ENCODE results near the gene RARRES2. TPM values are rescaled to one million over a fixed set of nuclear protein-coding genes. Genes with fewer than 3 reads are reported as not detected.
"Not testable (repeated sequence)": the region's sequence is repeated elsewhere in the genome, so short reads cannot be mapped to it uniquely, and the experiment has no call there.

RARRES2 gene
- polyA plus RNA-seq, 3 donors: 40.9 to 55.6 (median 54.0) TPM

DNA sequence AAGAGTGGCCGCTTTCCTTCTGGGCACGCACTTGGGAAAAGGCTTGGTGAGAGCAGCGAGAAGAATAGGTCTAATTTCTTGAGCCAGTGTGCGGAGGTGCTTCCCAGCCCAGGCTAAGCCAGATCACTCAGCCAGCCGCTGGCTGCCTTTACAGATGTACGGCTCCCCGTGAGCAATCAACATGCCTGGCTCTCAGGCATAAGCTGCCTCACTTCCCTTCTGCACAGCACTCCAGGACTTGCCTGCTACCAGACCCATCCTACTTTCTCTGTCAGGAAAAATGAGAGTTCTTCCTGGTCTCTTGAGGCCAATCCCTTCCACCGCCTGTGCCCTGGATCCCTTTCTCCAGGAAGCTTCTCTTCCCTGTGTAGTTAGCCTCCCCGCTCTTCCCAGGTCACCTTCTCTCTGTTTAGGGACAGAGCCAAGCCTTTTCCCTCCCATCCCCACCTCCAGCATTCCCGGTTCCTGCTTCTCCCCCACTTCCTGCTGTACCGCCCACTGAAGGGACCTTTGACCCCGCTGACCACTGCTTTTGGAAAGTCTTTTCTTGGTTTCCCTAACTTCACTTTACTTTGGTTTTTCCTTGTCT is 17.0 kb downstream of the RARRES2 start:
- no peak for DNase-seq

GRCh38 chr7:150323682-150324372 is 17.6 kb downstream of the RARRES2 start:
- no peak for DNase-seq

DNA sequence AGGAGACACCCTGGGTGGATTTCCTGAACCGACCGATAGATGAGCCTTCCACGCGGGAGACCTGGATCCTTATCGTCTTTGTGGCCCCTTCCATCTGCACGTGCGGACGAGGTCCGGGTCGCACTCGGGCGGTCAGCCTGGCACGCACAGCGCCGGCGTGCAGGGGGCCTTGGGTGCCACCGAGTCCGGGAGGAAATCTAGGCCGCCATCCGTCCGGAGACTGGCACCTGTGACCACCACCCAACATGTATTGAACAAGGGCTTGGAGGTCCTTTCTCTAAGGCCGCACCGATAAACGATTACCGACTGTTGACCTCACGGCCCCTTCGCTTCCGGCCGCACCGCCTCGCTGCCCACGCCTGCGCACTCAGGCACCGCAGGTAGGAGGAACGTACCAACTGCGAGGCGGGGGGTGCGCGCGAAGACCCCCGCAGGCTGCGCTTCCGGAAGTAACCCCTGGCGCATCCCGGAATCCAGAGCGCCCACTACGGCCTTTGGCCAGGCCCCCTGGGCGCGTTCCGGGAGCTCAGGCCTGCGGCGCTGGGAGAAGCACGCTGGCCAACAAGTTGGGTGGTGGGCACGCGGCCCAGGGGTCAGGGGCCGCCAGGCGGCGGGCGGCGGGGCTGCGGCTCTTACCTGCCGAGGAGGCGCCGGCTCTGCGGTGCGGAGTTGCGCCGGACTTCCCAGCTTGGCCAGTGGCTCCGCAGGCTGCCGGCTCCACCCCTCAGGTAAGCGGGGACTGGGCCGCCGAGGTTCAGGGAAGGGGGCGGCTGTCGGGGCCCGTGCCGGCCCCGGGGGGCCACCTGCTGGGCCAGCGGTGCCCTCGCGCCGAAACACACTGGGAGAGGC is 18.4 kb downstream of the RARRES2 start, which contains the start of the genes ACTR3C and LRRC61:
TSS of gene ACTR3C (minus strand) at position 713 of the 849 bp plus-strand sequence. CDS start 28,249 bp downstream, outside the sequence.
TSS of gene LRRC61 (plus strand) at position 523 of the 849 bp plus-strand sequence. CDS start 13,507 bp downstream, outside the sequence.
- peak; percentile 81 for DNase-seq

DNA sequence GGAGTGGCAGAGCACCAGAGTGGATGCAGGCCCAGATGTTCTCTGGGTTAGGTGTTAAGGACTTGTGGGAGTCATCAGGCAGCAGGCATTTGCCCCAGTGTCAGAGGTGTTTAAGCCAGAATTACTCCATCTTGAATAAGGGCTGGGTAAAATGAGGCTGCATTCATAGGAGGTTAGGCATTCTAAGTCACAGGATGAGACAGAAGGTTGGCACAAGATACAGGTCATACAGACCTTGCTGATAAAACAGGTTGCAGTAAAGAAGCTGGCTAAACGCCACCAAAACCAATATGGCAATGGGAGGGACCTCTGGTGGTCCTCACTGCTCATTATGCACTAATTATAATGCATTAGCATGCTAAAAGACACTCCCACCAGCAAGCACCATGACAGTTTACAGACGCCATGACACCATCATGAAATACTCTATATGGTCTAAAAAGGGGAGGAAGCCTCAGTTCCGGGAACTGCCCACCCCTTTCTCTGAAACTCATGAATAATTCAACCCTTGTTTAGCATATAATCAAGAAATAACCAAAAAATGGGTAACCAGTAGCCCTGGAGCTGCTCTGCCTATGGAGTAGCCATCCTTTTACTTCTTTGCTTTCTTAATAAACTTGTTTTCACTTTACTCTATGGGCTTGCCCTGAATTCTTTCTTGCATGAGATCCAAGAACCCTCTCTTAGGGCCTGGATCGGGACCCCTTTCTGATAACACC is 19.2 kb downstream of the RARRES2 start:
- no peak for DNase-seq

DNA sequence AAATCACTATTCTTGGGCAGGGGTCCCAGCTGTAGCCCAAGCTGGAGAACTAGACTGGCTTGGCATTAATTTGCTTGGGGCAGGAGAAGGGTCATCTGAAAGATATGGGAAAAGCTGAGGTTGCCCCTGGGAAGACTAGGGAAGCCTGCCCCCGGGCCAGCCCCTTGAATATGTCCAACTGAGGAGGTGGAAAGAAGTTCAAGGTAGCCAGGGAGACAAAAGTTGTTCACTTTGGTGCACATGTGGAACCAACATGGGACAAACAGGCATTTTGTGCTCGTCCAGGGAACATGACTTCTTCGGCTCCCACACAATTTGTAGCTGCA is 19.7 kb downstream of the RARRES2 start:
- no peak for DNase-seq

GRCh38 chr7:150317748-150318444 is 23.5 kb downstream of the RARRES2 start:
- DNase-seq: no peak

DNA sequence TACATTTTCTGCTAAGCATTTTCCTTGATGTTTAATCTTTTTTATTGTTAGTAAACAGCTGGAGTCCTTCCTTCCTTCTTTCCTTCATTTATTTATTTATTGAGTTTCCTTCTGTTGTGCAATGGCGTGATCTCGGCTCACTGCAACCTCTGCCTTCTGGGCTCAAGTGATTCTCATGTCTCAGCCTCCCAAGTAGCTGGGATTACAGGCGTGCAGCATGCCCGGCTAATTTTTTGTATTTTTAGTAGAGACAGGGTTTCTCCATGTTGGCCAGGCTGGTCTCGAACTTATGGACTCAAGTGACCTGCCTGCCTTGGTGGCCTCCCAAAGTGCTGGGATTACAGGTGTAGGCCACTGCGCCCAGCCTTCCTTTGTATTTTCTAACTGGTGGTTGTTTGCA is 24.4 kb downstream of the RARRES2 start:
- not testable (repeated sequence) for DNase-seq

- no peak for DNase-seq
Observed at GRCh38 chr7:150314639-150315239, 26.7 kb downstream of the RARRES2 start.

DNA sequence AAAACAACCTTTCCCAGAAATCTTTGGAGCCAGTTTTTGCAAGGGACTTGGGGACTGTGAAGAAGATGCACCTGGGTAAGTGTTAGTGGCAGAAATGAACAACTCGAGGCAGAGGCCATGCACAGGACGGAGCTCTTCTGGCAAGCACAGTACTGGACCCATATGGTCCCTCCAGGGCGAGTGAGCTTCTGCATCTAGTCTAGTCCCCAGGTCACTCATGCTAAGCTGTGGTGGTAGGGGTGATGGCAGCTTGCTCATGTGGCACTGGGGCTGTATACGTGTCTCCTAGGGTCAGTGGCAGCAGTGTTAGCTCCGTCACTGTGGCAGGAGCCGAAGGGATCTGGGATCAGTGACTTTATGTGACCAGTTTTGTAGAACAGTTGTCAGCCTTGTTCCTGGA is 27.6 kb downstream of the RARRES2 start:
- no peak for DNase-seq

GRCh38 chr7:150313367-150313809 is 28.0 kb downstream of the RARRES2 start:
- DNase-seq: no peak

GRCh38 chr7:150312649-150313366 is 28.6 kb downstream of the RARRES2 start:
- not testable (repeated sequence) for DNase-seq

DNA sequence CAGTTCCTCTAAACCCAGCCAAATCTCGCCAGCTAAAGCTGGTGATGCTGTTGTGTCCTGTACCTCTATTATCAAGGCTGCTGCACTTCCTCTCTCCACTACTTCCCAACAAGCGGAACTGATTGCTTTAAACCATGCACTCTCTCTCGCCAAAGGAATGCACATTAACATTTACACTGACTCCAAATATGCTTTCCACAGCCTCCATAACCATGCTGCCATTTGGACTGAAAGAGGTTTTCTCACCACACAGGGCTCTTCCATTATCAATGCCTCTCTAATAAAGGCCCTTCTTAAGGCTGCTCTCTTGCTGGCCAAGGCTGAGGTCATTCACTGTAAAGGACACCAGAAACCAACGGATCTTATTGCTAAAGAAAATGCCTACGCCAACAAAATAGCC is 29.7 kb downstream of the RARRES2 start:
- no peak for DNase-seq

DNA sequence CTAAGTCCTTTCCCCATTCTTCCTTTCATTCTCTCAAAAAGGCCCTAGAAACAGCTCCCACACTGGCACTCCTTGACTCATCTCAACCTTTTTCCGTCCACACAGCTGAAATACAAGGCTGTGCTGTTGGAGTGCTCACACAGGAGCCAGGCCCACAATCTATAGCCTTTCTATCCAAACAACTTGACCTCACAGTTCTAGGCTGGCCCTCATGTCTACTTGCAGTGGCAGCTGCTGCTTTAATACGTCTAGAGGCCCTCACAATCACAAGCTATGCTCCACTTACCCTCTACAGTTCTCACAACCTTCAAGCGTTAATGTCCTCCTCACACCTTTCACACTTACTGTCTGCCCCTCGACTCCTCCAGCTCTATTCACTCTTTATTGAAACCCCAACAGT is 30.3 kb downstream of the RARRES2 start:
- DNase-seq: no peak

- no peak for DNase-seq
Observed at GRCh38 chr7:150308575-150308974, 32.9 kb downstream of the RARRES2 start.

GRCh38 chr7:150307904-150308303 is 33.5 kb downstream of the RARRES2 start:
- no peak for DNase-seq

DNA sequence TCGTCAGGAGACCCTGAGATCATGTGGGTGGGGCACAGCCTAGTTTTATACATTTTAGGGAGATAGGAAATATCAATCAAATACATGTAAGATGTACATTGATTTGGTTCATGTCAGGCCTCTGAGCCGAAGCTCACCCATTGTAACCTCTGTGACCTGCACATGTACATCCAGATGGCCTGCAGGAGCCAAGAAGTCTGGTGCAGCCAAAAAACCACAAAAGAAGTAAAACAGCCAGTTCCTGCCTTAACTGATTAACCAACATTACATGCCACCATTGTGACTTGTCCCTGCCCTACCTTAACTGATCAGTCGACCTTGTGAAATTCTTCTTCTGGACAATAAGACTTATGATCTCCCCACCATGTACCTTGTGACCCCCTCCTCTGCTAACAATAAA is 34.3 kb downstream of the RARRES2 start:
- no peak for DNase-seq

DNA sequence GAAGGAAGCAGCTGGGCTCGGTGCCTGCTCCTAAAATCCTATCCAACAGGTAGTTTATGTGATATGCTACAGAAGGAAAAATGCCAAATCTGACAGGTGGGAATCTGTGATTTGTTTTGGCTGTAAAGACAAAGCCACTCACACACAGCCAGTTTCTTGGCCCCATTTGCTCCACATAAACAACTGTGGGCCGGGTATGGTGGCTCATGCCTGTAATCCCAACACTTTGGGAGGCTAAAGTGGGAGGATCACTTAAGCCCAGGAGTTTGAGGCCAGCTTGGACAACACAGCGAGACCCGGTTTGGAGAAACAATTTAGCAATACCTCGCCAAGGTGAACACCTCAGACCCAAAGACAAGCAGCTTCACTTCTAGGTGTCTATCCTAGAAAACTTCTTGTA is 35.1 kb downstream of the RARRES2 start:
- DNase-seq: not testable (repeated sequence)

GRCh38 chr7:150305903-150306284 is 35.5 kb downstream of the RARRES2 start:
- DNase-seq: not testable (repeated sequence)

GRCh38 chr7:150305259-150305902 is 36.0 kb downstream of the RARRES2 start:
- not testable (repeated sequence) for DNase-seq
